WERI-Rb-1 (cell line): ENCODE data around the gene ABCA4.

Source experiments
- DNase-seq: peaks from one replicate; pipeline ENCODE4 v3.0.0-alpha.2; 2020
- H3K27ac ChIP-seq: fragments of 250-450 bp; sonication (Bioruptor Pico); 2 replicates; pipeline ENCODE4 v1.5.1; 2020; ENCODE audit warnings: mild to moderate bottlenecking, moderate library complexity
- H3K27me3 ChIP-seq: fragments of 250-450 bp; sonication (Bioruptor Pico); 2 replicates; pipeline ENCODE4 v1.5.1; 2021; ENCODE audit warnings: mild to moderate bottlenecking, low read depth, moderate library complexity; ENCODE audit not compliant: insufficient read depth, severe bottlenecking
- H3K36me3 ChIP-seq: fragments of 250-450 bp; sonication (Bioruptor Pico); 2 replicates; pipeline ENCODE4 v1.5.1; 2020; ENCODE audit warnings: mild to moderate bottlenecking, moderate library complexity
- H3K4me3 ChIP-seq: 2 replicates; pipeline ENCODE4 v1.5.1; 2011; ENCODE audit warnings: low read depth, mild to moderate bottlenecking, control low read depth, low read length
- H3K9me3 ChIP-seq: fragments of 250-450 bp; sonication (Bioruptor Pico); 2 replicates; pipeline ENCODE4 v1.5.1; 2021; ENCODE audit warnings: mild to moderate bottlenecking, moderate library complexity; ENCODE audit not compliant: severe bottlenecking
- CTCF ChIP-seq: IDR thresholded peaks from 2 replicates; pipeline ENCODE4 v1.5.1; 2011; ENCODE audit warnings: low read depth, mild to moderate bottlenecking, control low read depth, inconsistent platforms, low read length

Gene ABCA4

GRCh38 chr1:94121411-94121821, 468 bp upstream of the ABCA4 start:
- Histone ChIP-seq H3K4me3 (peak overlapping the region; percentile 48), H3K27ac (peak overlapping the region; percentile 79), H3K27me3 (no peaks in the 10 kb centered on the region), H3K9me3 (no peaks in the 10 kb centered on the region), H3K36me3 (no peaks in the 10 kb centered on the region)
- TF ChIP-seq CTCF: no peak
- DNase-seq: peak; percentile 77

GRCh38 chr1:94120570-94120901, 412 bp downstream of the ABCA4 start:
- Histone ChIP-seq H3K9me3 (no peaks in the 10 kb centered on the region), H3K36me3 (no peaks in the 10 kb centered on the region), H3K27ac (peak overlapping the region; percentile 79), H3K27me3 (no peaks in the 10 kb centered on the region), H3K4me3 (peak overlapping the region; percentile 48)
- TF ChIP-seq CTCF: no peak
- peak; percentile 42 for DNase-seq

DNA sequence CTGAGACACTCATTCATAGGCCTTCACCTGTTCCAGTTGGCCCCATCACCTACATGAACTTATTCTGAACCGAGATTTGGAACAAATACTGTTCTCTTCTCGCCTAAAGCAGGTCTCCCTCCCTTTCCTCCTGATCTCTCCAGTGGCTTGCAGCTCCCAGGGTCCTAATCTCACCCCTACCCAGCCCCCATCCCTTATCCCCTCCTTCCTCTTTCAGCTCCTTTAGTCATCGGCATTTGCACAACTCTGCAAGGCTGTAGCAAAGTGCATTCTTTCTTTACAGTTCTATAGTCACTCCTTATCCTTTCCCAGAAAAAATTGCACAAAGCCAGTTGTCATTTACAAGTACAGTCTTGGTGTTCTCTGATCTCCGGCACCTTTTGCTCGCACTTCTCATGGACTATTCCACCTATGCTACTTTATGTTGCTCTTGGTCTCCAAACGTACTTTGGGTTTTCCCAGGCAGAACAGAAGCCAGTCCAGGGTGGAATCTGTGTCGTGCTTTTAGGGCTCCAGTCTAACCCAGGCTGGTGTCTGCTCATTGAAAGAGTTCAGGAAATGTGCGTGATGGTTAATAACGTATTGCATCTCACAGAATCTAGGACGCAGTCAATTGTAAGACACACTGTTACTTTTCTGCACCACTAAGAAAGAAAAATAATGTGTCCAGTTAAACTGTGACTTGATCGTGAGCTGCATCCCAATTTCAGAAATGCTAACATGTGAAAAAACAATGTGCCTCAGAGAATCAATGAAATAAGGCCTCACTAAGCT, 965 bp downstream of the ABCA4 start:
- DNase-seq: no peak
- TF ChIP-seq CTCF: no peak
- Histone ChIP-seq H3K27ac (peak overlapping the region; percentile 79), H3K4me3 (peak overlapping the region; percentile 48), H3K9me3 (no peaks in the 10 kb centered on the region), H3K36me3 (no peaks in the 10 kb centered on the region), H3K27me3 (no peaks in the 10 kb centered on the region)

DNA sequence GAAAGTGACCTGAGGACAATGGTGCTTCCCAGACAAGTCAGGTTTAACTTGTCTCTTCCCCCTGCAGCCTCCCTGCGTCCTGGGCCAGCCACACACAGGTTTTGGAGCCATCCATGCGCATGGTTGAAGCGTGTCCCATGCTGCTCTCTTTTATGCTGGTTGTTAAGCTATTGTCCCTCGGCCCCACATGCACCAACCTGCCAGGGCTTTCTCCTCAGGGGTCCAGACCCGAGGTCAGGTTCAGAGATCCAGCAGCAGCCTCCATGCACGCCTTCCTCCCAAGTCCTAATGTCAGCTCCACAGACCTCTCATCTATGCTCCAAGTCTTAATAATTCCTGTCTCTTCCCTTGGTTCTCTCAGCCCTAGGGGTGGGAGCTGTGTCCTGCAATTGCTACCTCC, 1.6 kb downstream of the ABCA4 start:
- TF ChIP-seq CTCF: no peak
- H3K36me3 ChIP-seq: no peaks in the 10 kb centered on the region
- H3K27me3 ChIP-seq: no peaks in the 10 kb centered on the region
- no peak for DNase-seq
- no peaks in the 10 kb centered on the region for H3K9me3 ChIP-seq
- no peak overlapping the region for H3K4me3 ChIP-seq
- H3K27ac ChIP-seq: no peak overlapping the region

DNA sequence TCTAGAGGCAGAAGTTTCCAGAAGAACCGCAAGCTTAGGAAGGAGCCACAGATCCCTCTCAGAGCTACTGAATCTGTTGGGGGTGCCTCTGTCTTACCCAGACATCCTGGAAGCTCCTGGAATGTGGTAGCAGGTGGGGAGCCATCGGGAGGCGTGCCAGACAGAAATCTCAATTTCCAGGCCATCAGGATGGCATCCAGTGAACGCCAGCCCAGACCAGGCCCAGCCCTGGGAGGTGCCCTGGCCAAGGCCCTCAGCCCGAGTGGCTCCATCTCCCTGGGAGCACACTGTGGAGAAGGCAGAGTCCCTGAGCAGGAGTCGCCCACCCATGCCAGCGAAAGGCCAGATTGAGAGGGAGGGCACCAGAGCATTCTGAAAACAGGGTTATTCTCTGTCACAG, 2.5 kb downstream of the ABCA4 start:
- no peak overlapping the region for H3K27ac ChIP-seq
- DNase-seq: no peak
- H3K27me3 ChIP-seq: no peaks in the 10 kb centered on the region

More for the DNA sequence above, 2.5 kb downstream of the ABCA4 start:
- Histone ChIP-seq H3K36me3 (no peaks in the 10 kb centered on the region), H3K9me3 (no peaks in the 10 kb centered on the region), H3K4me3 (no peak overlapping the region)
- no peak for TF ChIP-seq CTCF
